Measurements from ENCODE around the gene FMN2.

GRCh38 chr1:240467895-240468294 lies 376.2 kb downstream of the FMN2 start:
- TF ChIP-seq ZNF701 (tag by site-specific recombination; IDR thresholded peaks at IDR 0.05) (no peak), ZBTB8A (tag by site-specific recombination; IDR thresholded peaks at IDR 0.05) (no peak), KLF1 (tag by site-specific recombination; IDR thresholded peaks at IDR 0.05) (no peak), EGR2 (tag by site-specific recombination; IDR thresholded peaks at IDR 0.05; ENCODE audit: low read depth) (no peak), BCL11A (tag by site-specific recombination; IDR thresholded peaks at IDR 0.05; ENCODE audit: low read depth) (no peak), KLF7 (tag by site-specific recombination; IDR thresholded peaks at IDR 0.05; ENCODE audit: borderline replicate concordance) (no peak), ZNF138 (tag by site-specific recombination; IDR thresholded peaks at IDR 0.05; ENCODE audit: borderline replicate concordance) (no peak)
- TF ChIP-seq, protein P1, sequence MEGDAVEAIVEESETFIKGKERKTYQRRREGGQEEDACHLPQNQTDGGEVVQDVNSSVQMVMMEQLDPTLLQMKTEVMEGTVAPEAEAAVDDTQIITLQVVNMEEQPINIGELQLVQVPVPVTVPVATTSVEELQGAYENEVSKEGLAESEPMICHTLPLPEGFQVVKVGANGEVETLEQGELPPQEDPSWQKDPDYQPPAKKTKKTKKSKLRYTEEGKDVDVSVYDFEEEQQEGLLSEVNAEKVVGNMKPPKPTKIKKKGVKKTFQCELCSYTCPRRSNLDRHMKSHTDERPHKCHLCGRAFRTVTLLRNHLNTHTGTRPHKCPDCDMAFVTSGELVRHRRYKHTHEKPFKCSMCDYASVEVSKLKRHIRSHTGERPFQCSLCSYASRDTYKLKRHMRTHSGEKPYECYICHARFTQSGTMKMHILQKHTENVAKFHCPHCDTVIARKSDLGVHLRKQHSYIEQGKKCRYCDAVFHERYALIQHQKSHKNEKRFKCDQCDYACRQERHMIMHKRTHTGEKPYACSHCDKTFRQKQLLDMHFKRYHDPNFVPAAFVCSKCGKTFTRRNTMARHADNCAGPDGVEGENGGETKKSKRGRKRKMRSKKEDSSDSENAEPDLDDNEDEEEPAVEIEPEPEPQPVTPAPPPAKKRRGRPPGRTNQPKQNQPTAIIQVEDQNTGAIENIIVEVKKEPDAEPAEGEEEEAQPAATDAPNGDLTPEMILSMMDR (tag by site-specific recombination; IDR thresholded peaks at IDR 0.05): no peak
